IPS-20b (cell line): Measurements from ENCODE around the gene PTPRN2.

Experiments used
- H3K27ac ChIP-seq: one replicate; pipeline ENCODE4 v1.5.1; 2013; ENCODE audit warnings: low read length
- H3K27me3 ChIP-seq: 2 replicates; pipeline ENCODE4 v1.6.1; 2013; ENCODE audit warnings: mild to moderate bottlenecking, low read length, inconsistent platforms; ENCODE audit not compliant: insufficient read depth
- H3K36me3 ChIP-seq: 2 replicates; pipeline ENCODE4 v1.6.1; 2013; ENCODE audit warnings: low read depth, mild to moderate bottlenecking, inconsistent platforms, low read length, moderate library complexity; ENCODE audit not compliant: insufficient read depth
- H3K4me1 ChIP-seq: 2 replicates; pipeline ENCODE4 v1.6.1; 2013; ENCODE audit warnings: mild to moderate bottlenecking, control low read depth, inconsistent platforms, low read length, moderate library complexity; ENCODE audit not compliant: insufficient read depth
- H3K4me3 ChIP-seq: 2 replicates; pipeline ENCODE4 v1.5.1; 2013; ENCODE audit warnings: mild to moderate bottlenecking, low read length, inconsistent platforms
- H3K9ac ChIP-seq: 2 replicates; pipeline ENCODE4 v1.6.1; 2013; ENCODE audit warnings: low read depth, mild to moderate bottlenecking, inconsistent platforms, low read length, moderate library complexity
- H3K9me3 ChIP-seq: 2 replicates; pipeline ENCODE4 v1.6.1; 2013; ENCODE audit warnings: mild to moderate bottlenecking, low read depth, low read length, inconsistent platforms; ENCODE audit not compliant: insufficient read depth

PTPRN2 gene

DNA sequence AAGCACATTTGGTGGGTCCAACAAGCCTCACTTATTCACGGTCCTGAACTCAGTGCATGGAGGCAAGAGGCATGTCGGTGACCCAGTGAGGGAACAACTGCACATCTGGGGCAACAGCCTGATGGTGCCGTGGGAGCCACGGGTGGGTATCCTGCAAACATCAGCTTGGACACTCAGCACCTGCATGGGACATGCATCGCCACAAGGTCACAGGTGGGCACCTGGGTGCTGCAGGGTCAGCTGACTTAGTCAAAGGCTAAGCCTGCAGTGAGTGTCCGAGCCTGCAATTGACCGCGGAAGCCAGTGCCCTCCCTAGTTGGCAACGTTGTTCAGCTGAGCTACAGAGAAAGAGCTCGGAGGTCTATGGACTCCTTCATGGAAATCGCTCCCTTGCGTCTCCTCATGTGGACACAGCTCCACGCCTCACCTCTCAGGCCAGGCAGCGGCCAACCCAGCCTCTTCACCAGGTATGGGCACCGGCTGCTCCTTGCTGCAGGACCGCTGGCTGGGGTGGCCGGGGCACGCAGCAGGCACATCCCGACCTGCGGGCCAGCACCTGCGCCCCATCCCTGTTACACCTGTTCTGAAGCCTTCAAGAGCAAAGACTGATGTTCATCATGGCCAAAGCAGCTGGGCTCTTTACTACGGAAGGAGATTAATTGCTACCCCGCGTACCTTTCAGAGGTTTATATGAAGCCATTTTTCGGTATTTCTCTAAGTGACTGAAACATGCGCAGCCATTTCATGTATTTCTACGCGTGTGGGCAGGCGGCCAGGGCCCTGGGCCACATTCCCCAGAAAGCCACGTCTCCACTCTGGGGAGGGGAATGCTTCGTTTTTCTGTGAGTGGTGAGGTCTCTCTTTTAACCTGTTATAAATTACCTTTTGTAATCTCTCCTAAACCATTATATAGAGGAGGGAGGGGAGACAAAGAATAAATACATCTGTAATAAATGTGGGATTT is 870.1 kb downstream of the PTPRN2 start:
- Histone ChIP-seq H3K9me3 (peaks cover 52% of the 10 kb centered on the region), H3K36me3 (no peaks in the 10 kb centered on the region), H3K9ac (no peak overlapping the region), H3K27ac (no peak overlapping the region), H3K4me1 (no peaks in the 10 kb centered on the region), H3K4me3 (no peak overlapping the region), H3K27me3 (no peaks in the 10 kb centered on the region)

GRCh38 chr7:157715938-157716280 is 871.7 kb downstream of the PTPRN2 start:
- Histone ChIP-seq H3K27ac (no peak overlapping the region), H3K27me3 (no peaks in the 10 kb centered on the region), H3K4me3 (no peak overlapping the region), H3K36me3 (no peaks in the 10 kb centered on the region), H3K4me1 (no peaks in the 10 kb centered on the region), H3K9ac (no peak overlapping the region), H3K9me3 (peaks cover 41% of the 10 kb centered on the region)

GRCh38 chr7:157715071-157715937 is 872.3 kb downstream of the PTPRN2 start:
- Histone ChIP-seq H3K9me3 (peaks cover 35% of the 10 kb centered on the region), H3K36me3 (no peaks in the 10 kb centered on the region), H3K4me3 (no peak overlapping the region), H3K27me3 (no peaks in the 10 kb centered on the region), H3K9ac (no peak overlapping the region), H3K4me1 (no peaks in the 10 kb centered on the region), H3K27ac (no peak overlapping the region)

GRCh38 chr7:157714166-157715070 is 873.2 kb downstream of the PTPRN2 start:
- Histone ChIP-seq H3K27ac (no peak overlapping the region), H3K27me3 (no peaks in the 10 kb centered on the region), H3K9me3 (peaks cover 34% of the 10 kb centered on the region), H3K4me1 (no peaks in the 10 kb centered on the region), H3K4me3 (no peak overlapping the region), H3K36me3 (no peaks in the 10 kb centered on the region), H3K9ac (no peak overlapping the region)

DNA sequence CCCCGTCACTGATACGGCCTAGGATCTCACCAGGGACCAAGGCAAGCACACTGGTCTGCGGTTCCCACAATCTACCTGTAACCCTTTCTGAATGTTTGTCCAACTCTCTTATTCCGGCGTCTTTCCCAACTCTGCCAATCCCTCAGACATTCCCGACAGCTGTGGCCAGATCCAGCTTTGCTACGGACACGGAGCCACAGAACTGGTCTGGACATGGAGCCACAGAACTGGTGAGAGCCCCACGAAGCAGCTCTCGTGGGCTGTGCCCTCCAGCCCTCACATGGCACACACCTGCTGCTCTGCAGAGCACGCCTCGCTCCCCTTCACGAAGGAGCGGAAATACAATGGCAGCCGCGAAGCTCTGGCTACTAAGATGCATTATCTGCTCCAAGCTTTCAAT is 874.0 kb downstream of the PTPRN2 start:
- Histone ChIP-seq H3K4me1 (no peaks in the 10 kb centered on the region), H3K9ac (no peak overlapping the region), H3K27ac (no peak overlapping the region), H3K9me3 (peaks cover 30% of the 10 kb centered on the region), H3K4me3 (no peak overlapping the region), H3K36me3 (no peaks in the 10 kb centered on the region), H3K27me3 (no peaks in the 10 kb centered on the region)

DNA sequence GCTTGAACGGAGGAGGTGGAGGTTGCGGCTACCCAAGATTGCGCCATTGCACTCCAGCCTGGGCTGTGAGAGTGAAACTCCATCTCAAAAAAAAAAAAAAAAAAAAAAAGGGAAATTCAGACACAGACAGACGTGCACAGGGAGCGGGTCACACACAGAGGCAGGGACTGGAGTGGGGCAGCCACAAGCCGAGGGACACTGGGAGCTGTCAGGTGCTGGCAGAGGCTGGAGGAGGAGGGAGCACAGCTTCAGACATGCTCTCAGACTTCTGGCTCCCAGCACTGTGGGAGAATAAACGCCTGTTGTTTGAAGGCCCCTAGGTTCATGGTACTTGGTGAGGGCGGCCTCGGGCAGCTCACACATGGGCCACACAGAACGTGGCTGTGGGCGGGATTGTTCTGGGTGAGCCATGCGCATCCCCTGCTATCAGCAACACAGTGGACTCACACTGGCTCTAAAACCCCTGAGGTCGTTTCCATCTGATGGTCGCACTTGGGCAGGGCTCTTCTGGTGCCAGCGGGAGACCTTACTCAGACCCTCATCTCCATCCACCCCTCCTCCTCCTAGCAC is 874.9 kb downstream of the PTPRN2 start:
- Histone ChIP-seq H3K36me3 (no peaks in the 10 kb centered on the region), H3K4me3 (no peak overlapping the region), H3K9me3 (peaks cover 23% of the 10 kb centered on the region), H3K27me3 (no peaks in the 10 kb centered on the region), H3K27ac (no peak overlapping the region), H3K4me1 (no peaks in the 10 kb centered on the region), H3K9ac (no peak overlapping the region)

DNA sequence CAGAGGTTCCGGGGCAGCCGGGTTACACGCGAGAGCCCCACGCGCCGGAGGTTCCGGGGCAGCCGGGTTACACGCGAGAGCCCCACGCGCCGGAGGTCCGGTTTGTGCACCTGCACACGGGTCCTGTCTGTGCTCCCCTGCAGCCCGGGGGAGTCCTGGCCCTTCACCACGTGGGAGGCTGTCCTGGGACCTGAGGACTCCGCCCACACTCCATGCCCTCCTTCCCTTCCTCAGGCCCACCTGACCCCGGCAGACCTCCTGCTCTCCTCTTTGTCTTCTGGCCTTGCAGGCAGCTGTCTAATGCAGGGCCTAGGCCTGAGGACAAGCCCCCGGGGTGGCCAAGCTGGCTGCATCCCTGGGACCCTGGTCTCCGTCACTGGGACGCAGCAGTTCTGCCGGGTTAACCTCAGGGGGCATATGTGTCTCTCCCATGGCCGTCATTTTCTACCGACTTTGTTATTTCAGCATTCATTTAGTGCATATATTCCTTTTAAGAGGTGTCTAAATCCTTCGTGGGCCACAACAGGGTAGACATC is 876.2 kb downstream of the PTPRN2 start:
- Histone ChIP-seq H3K4me3 (no peak overlapping the region), H3K9me3 (peaks cover 26% of the 10 kb centered on the region; the same call in 1 of the 2 replicates), H3K4me1 (no peaks in the 10 kb centered on the region), H3K27ac (no peak overlapping the region), H3K27me3 (no peaks in the 10 kb centered on the region), H3K36me3 (no peaks in the 10 kb centered on the region), H3K9ac (no peak overlapping the region)

DNA sequence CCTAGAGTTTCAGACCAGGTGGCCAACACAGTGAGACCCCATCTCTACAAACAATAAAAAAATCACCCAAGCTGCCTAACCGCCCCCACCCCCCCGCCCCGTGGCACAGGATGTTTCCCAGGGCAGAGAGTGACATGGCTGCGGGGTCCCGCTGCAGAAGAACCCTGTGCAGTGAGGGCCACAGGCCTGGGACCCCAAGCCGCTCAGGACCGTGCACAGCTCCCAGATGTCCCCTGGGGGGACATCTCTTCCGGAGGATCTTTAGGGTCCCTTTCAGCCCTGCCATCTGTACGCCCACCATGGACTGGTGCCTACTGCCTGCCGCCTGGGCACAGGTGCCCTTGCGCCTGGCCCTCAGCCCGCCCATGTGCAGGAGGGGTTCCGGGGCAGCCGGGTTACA is 877.2 kb downstream of the PTPRN2 start:
- H3K4me1 ChIP-seq: no peaks in the 10 kb centered on the region
- peaks cover 34% of the 10 kb centered on the region; the same call in 1 of the 2 replicates for H3K9me3 ChIP-seq
- no peak overlapping the region for H3K9ac ChIP-seq
- H3K36me3 ChIP-seq: no peaks in the 10 kb centered on the region
- no peak overlapping the region for H3K4me3 ChIP-seq
- no peaks in the 10 kb centered on the region for H3K27me3 ChIP-seq
- H3K27ac ChIP-seq: no peak overlapping the region

- Histone ChIP-seq H3K27ac (no peak overlapping the region), H3K9ac (no peak overlapping the region), H3K4me3 (no peak overlapping the region), H3K36me3 (no peaks in the 10 kb centered on the region), H3K27me3 (no peaks in the 10 kb centered on the region), H3K4me1 (no peaks in the 10 kb centered on the region), H3K9me3 (peaks cover 35% of the 10 kb centered on the region)
Observed at GRCh38 chr7:157709531-157710251, 877.9 kb downstream of the PTPRN2 start.

GRCh38 chr7:157708919-157709295 is 878.7 kb downstream of the PTPRN2 start:
- no peak overlapping the region for H3K9ac ChIP-seq
- H3K9me3 ChIP-seq: peaks cover 34% of the 10 kb centered on the region
- no peak overlapping the region for H3K27ac ChIP-seq
- H3K4me1 ChIP-seq: no peaks in the 10 kb centered on the region
- no peak overlapping the region for H3K4me3 ChIP-seq
- H3K36me3 ChIP-seq: no peaks in the 10 kb centered on the region
- H3K27me3 ChIP-seq: no peaks in the 10 kb centered on the region
